Natural killer cell (primary cell): ENCODE results near the gene CAST. TPM values are rescaled to one million over a fixed set of nuclear protein-coding genes. Genes with fewer than 3 reads are reported as not detected.

Source experiments
- ATAC-seq, 3 donors: fragments of 150-1000 bp in 2 of 3; fragments of 200-7000 bp in 1 of 3; cut with Tn5 transposase; 1 replicate in 1 of 3; 2 replicates in 2 of 3; pipeline ENCODE4 v1.10.0; 2021; ENCODE audit warnings: mild to moderate bottlenecking in 2 of 3, moderate library complexity in 2 of 3
- DNase-seq, 2 donors: peaks; one replicate each; pipeline versions ENCODE4 v3.0.0 to v3.0.0-alpha.2; 2013 to 2021; ENCODE audit warnings: mixed read lengths in 1 of 2
- H3K27ac ChIP-seq: one replicate; pipeline ENCODE4 v1.5.1; 2013; ENCODE audit warnings: mild to moderate bottlenecking, low read length
- H3K27me3 ChIP-seq: one replicate; pipeline ENCODE4 v1.6.1; 2013; ENCODE audit warnings: low read length; ENCODE audit not compliant: control insufficient read depth, insufficient read depth
- H3K36me3 ChIP-seq: one replicate; pipeline ENCODE4 v1.6.1; 2013; ENCODE audit warnings: low read length; ENCODE audit not compliant: control insufficient read depth, insufficient read depth
- H3K4me1 ChIP-seq: one replicate; pipeline ENCODE4 v1.6.1; 2013; ENCODE audit warnings: low read length; ENCODE audit not compliant: control insufficient read depth, insufficient read depth
- H3K4me3 ChIP-seq: one replicate; pipeline ENCODE4 v1.5.1; 2013; ENCODE audit warnings: low read length
- H3K9me3 ChIP-seq: one replicate; pipeline ENCODE4 v1.6.1; 2013; ENCODE audit warnings: low read length; ENCODE audit not compliant: control insufficient read depth, insufficient read depth
- H3K27ac Mint-ChIP-seq, 2 donors: one replicate each; pipeline ENCODE4 v1.8.0; 2022; ENCODE audit warnings: mild to moderate bottlenecking in 2 of 2, mixed read lengths in 2 of 2, moderate library complexity in 1 of 2
- H3K27me3 Mint-ChIP-seq, 2 donors: one replicate each; pipeline ENCODE4 v1.8.0; 2022; ENCODE audit warnings: low read depth in 2 of 2, mixed read lengths in 2 of 2
- H3K36me3 Mint-ChIP-seq: one replicate; pipeline ENCODE4 v1.8.0; 2022; ENCODE audit warnings: mixed read lengths
- H3K4me1 Mint-ChIP-seq, 2 donors: one replicate each; pipeline ENCODE4 v1.8.0; 2022; ENCODE audit warnings: mixed read lengths in 2 of 2
- H3K4me3 Mint-ChIP-seq: one replicate; pipeline ENCODE4 v1.8.0; 2022; ENCODE audit warnings: mild to moderate bottlenecking, moderate library complexity, mixed read lengths
- H3K9me3 Mint-ChIP-seq, 2 donors: one replicate each; pipeline ENCODE4 v1.8.0; 2022; ENCODE audit warnings: mixed read lengths in 2 of 2
- CTCF ChIP-seq: fragments of 200-600 bp; IDR thresholded peaks from one replicate; pipeline ENCODE4 v1.8.0; 2022; ENCODE audit warnings: antibody characterized with exemption
- WGBS: methylation state at CpG from one replicate; pipeline ENCODE4 v1.1.7; 2013; ENCODE audit warnings: missing lambda C conversion rate; ENCODE audit not compliant: insufficient coverage; 5-methylcytosine and 5-hydroxymethylcytosine counted together
- intact Hi-C: fragments of 100-400 bp; cut with micrococcal nuclease; formaldehyde crosslinking; loops from one replicate; pipeline ENCODE4 v1.14.2; 2022
- total RNA-seq, 4 donors: library from RNA; stranded (reverse); fragments of 120-200 nt in 1 of 4; gene quantifications; one replicate each; pipeline versions ENCODE4 v1.2.3 to v1.2.4, GENCODE V29; 2013 to 2022

CAST gene
- total RNA-seq, 3 donors from 2014 or later (not counting 1 experiment from before 2014, with no cell fraction given), result 364 to 414 (median 376) TPM

DNA sequence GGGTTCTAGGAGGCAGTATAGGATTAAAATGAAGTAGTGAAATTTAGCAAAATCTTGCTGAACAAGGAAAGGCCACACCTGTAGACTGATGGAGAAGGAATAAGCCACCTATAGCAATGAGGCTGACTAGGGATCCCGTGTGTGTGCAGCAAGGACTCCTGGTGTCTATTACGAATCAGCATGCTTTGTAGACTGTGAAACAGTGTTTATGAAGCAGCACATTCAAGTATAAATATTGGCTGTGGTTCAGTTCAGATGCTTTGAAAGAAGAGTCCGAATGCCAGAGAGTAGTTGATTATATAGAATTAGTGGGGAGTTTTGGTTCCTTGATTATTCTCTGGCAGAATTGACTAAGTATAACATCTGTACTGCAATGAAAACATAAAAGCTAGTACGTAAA lies 41.8 kb downstream of the CAST start:
- Histone ChIP-seq H3K27me3 (no peaks in the 10 kb centered on the region), H3K36me3 (peaks cover 10% of the 10 kb centered on the region), H3K9me3 (no peaks in the 10 kb centered on the region), H3K4me1 (peaks cover 22% of the 10 kb centered on the region), H3K4me3 (no peak overlapping the region), H3K27ac (peak overlapping the region; percentile 77)
- no peak for ATAC-seq
- Mint-ChIP-seq H3K36me3 (no peaks in the 10 kb centered on the region), H3K4me1 (peaks cover 54 to 61% of the 10 kb centered on the region in 2 donors), H3K27me3 (no peaks in the 10 kb centered on the region), H3K4me3 (peak overlapping the region; percentile 93), H3K27ac (peak overlapping the region; percentile 90 to 98), H3K9me3 (no peaks in the 10 kb centered on the region)
- no peak for TF ChIP-seq CTCF
- DNase-seq, result no peak
- intact Hi-C loops, result loop anchor here (1.0 to 5.0 kb wide), 2 partner anchors 11 to 103 kb away; partner anchors contain the start of gene ERAP1
- WGBS, result 90% methylated on average over 3 of the region's 4 CpGs

DNA sequence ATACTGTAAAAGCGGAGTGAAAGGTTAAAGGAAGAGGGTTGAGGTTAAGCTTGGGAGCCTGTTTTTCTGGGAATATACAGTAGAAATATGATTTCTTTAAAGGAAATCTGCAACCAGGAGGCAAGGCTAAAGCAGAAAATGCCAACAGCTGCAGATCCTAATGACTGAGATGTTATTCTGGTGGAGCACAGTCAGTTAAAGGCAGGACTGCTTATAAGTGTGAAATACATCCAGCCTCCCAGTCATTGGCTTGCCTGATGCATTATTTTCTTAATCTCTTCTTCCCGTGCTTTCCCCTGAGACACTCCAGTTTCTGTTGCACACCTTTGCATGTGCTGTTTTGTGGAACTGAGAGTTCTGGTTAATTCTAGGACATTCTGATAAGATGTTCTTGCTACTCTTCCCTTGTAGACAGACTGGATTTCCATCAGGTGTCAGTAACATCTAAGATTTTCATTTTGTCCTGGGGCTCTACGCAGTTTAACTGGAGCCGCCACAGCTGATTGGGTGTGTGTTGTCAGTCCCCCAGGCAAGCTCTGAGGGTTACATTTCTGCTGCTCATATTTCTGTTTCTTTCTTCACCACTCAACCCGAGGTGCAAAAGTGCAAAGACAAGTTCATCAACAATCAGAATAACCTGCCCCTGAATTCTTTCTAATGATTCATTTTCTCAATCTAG lies 44.4 kb downstream of the CAST start:
- Mint-ChIP-seq H3K4me1 (peaks cover 61 to 73% of the 10 kb centered on the region in 2 donors), H3K36me3 (no peaks in the 10 kb centered on the region)

GRCh38 chr5:96708600-96708999 lies 46.4 kb downstream of the CAST start:
- 87% methylated on average over 2 of the region's 4 CpGs for WGBS
- Histone ChIP-seq H3K27ac (no peak overlapping the region), H3K9me3 (no peaks in the 10 kb centered on the region), H3K4me1 (peaks cover 4% of the 10 kb centered on the region), H3K27me3 (no peaks in the 10 kb centered on the region), H3K36me3 (peaks cover 5% of the 10 kb centered on the region), H3K4me3 (no peak overlapping the region)
- Mint-ChIP-seq H3K4me1 (peaks cover 65 to 78% of the 10 kb centered on the region in 2 donors), H3K36me3 (no peaks in the 10 kb centered on the region), H3K4me3 (no peak overlapping the region), H3K27me3 (no peaks in the 10 kb centered on the region), H3K9me3 (no peaks in the 10 kb centered on the region), H3K27ac (peak overlapping the region; percentile 57 to 61)
- ATAC-seq (no peak), DNase-seq (no peak)
- intact Hi-C loops, result no loop called here
- TF ChIP-seq CTCF, result no peak

More for the DNA sequence above, 44.4 kb downstream of the CAST start:
- peaks cover 21% of the 10 kb centered on the region for H3K4me1 ChIP-seq
- no peak overlapping the region for H3K4me3 ChIP-seq
- H3K27me3 ChIP-seq, result no peaks in the 10 kb centered on the region
- Mint-ChIP-seq H3K27me3 (no peaks in the 10 kb centered on the region), H3K4me3 (no peak overlapping the region), H3K27ac (peak overlapping the region; percentile 57 to 74), H3K9me3 (no peaks in the 10 kb centered on the region)
- DNase-seq (no peak), ATAC-seq (no peak)
- 86% methylated on average over 5 of the region's 5 CpGs for WGBS
- no peaks in the 10 kb centered on the region for H3K9me3 ChIP-seq
- H3K36me3 ChIP-seq, result peaks cover 3% of the 10 kb centered on the region
- intact Hi-C loops, result no loop called here
- H3K27ac ChIP-seq, result no peak overlapping the region
- no peak for TF ChIP-seq CTCF
